Rectal smooth muscle tissue (tissue), 1 donor: Measurements from ENCODE around the gene PTGR1.
A peak's percentile ranks its signal among the peaks of the same experiment; 100 is the strongest.

Experiments
- H3K27ac ChIP-seq: one replicate; pipeline ENCODE4 v1.7.0; 2013; ENCODE audit warnings: low read depth, low read length, inconsistent platforms
- H3K27me3 ChIP-seq: one replicate; pipeline ENCODE4 v1.7.0; 2013; ENCODE audit warnings: low read length; ENCODE audit not compliant: control insufficient read depth, insufficient read depth
- H3K36me3 ChIP-seq: one replicate; pipeline ENCODE4 v1.7.0; 2013; ENCODE audit warnings: low read length; ENCODE audit not compliant: control insufficient read depth, insufficient read depth
- H3K4me1 ChIP-seq: one replicate; pipeline ENCODE4 v1.7.0; 2013; ENCODE audit warnings: low read length; ENCODE audit not compliant: control insufficient read depth, insufficient read depth
- H3K4me3 ChIP-seq: one replicate; pipeline ENCODE4 v1.7.0; 2013; ENCODE audit warnings: low read length
- H3K9ac ChIP-seq: one replicate; pipeline ENCODE4 v1.7.0; 2013; ENCODE audit warnings: low read length

The PTGR1 gene

DNA sequence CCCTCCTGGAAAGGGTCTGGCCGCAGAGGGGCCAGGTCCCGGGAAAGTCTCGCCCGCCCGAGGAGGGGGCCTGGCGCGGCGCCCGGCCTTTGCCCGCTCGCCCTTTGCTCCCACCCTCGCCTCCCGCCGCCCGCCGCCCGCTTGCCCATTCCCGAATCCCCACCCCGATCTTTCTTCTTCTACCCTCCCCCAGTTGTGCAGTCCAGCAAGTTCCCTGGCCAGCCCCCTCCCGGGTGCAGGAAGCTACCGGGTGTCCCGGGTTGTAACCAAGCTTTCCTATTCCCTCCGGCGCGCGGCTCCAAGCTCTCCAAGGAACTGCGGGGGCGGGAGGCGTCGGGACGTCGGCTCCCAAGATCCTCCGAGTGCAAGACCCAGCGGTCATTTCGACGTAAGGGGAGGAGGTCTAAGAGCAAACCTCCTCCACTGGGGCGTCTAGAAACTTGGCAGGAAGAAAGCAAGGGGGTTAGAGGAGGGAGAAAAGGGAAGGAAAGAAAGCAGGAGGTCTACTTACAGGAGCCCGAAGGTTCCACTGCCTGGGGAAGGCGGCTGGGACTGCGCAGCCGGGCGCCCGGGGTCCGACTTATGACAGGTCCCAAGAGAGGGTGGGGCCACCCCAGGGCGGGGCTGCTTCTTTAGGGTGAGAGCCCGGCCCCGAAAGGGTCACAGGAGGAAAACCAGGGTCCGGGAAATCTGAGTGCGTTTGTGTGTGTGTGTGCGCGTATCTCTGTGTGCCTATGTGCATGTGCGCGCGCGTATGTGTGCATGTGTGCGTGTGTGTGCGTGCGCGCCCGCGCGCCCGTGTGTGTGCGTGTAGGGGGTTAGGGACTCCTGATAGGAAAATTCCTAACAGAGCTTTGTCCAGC lies at the start of gene PTGR1:
Gene PTGR1, minus strand, starts transcription at position 556 of the 863 bp plus-strand sequence. CDS start 2,225 bp downstream, outside the sequence.
- peaks cover 3% of the 10 kb centered on the region for H3K36me3 ChIP-seq
- H3K4me3 ChIP-seq: peak within 1 kb of the TSS; percentile 83
- no peaks in the 10 kb centered on the region for H3K27me3 ChIP-seq
- peak within 1 kb of the TSS; percentile 17 for H3K9ac ChIP-seq
- peak within 1 kb of the TSS; percentile 77 for H3K27ac ChIP-seq
- no peaks in the 10 kb centered on the region for H3K4me1 ChIP-seq

DNA sequence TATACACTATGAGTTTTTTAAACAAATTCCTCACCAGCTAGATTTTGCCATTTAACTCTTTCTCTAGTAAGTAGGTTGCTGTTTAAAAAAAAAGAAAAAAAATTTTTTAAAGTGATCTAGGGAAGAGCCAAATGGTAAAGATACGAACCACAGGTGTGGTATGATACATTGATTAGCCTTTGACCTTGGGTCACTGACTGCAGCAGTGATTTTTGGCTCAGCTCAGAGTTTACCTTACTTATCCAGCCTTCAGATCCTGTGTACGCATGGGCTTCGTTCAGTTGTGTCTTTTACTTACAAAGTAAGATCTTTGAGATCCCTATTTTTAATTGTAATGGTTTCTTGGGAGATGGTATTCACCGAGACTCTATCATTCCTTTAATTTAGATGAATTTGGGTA lies 49.6 kb upstream of the PTGR1 start:
- peaks cover 5% of the 10 kb centered on the region for H3K36me3 ChIP-seq
- no peak overlapping the region for H3K27ac ChIP-seq
- H3K4me3 ChIP-seq: no peak overlapping the region
- H3K4me1 ChIP-seq: no peaks in the 10 kb centered on the region
- no peak overlapping the region for H3K9ac ChIP-seq
- no peaks in the 10 kb centered on the region for H3K27me3 ChIP-seq

DNA sequence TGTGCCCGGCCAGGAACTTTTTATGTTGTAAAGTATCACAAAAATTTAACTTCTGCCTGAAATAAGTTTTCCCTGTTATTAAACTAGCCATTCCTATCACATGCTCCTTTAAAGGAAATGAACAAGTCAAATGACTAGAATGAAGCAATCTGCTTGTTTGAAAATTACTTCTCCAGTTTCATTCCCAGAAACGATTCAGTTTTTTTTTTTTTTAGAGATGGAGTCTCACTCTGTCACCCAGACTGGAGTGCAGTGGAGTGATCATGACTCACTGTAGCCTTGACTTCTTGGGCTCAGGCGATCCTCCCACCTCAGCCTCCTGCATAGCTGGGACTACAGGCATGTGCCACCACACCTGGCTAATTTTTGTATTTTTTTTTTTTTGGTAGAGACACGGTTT lies 48.6 kb upstream of the PTGR1 start:
- H3K4me3 ChIP-seq: no peak overlapping the region
- H3K4me1 ChIP-seq: no peaks in the 10 kb centered on the region
- peaks cover 5% of the 10 kb centered on the region for H3K36me3 ChIP-seq
- H3K27ac ChIP-seq: no peak overlapping the region
- H3K9ac ChIP-seq: no peak overlapping the region
- H3K27me3 ChIP-seq: no peaks in the 10 kb centered on the region

DNA sequence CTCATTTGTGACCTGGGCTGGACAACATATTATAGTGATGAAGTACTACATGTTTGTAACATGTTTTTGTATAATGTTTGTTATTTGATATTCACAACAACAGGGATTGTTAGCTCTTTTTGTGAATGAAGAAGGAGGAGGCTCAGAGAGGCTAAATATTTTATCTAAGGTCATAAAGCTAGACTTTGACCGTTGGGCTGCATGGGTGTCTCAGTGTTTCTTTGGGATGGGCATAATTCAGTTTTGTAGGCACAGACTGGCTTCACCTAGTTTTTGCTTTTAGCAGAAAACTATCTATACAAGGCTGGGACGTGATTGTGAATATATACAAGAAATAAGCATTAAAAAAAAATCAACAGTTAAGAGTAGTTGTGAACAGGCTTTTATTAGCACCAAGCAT lies 47.0 kb upstream of the PTGR1 start:
- Histone ChIP-seq H3K9ac (no peak overlapping the region), H3K27ac (no peak overlapping the region), H3K4me1 (no peaks in the 10 kb centered on the region), H3K4me3 (no peak overlapping the region), H3K36me3 (peaks cover 5% of the 10 kb centered on the region), H3K27me3 (no peaks in the 10 kb centered on the region)

DNA sequence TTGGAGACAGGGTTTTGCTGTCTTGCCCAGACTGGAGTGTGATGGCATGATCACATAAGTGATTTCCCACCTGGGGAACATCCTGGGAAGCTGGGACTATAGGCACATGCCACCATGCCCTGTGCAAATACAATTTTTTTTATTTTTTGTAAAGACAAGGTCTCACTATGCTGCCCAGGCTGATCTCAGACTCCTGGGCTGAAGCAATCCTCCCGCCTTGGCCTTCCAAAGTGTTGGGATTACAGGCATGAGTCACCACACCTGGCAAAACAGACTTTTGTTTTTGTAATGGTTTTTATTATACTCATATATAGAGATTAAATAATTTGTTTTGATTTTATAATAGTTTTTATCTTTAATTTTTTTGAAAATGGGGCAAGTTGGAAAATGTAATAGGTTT lies 46.4 kb upstream of the PTGR1 start:
- Histone ChIP-seq H3K27me3 (no peaks in the 10 kb centered on the region), H3K9ac (no peak overlapping the region), H3K4me3 (no peak overlapping the region), H3K36me3 (peaks cover 5% of the 10 kb centered on the region), H3K4me1 (no peaks in the 10 kb centered on the region), H3K27ac (no peak overlapping the region)

DNA sequence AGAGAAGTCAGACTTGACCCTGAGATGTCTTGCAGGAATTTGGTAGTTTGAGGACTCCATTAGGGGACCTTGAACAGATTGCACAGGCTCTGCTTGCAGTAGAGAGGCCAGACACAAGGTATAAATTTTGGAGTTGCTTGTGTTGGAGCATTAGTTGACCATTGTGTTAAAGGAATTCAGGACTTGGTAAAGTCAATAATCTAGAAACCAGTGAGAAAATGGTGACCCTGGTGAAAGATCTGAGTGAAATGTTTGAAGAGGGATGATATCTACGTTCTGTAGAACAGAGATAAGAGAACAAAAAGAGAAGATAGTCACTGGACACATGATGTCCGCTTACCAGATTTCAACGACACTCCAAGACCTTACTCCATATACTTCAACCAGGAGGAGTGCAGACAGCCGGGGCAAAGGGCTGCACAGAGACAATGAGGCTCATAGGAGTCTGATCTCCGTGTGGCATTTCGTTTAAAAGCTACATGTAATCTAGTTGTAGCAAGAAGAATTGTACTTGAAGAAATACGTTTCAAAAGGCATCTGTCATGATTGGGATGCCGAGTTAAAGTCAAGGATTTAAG lies 44.8 kb upstream of the PTGR1 start:
- H3K36me3 ChIP-seq: peaks cover 2% of the 10 kb centered on the region
- no peaks in the 10 kb centered on the region for H3K27me3 ChIP-seq
- H3K4me3 ChIP-seq: no peak overlapping the region
- H3K9ac ChIP-seq: no peak overlapping the region
- no peaks in the 10 kb centered on the region for H3K4me1 ChIP-seq
- no peak overlapping the region for H3K27ac ChIP-seq

DNA sequence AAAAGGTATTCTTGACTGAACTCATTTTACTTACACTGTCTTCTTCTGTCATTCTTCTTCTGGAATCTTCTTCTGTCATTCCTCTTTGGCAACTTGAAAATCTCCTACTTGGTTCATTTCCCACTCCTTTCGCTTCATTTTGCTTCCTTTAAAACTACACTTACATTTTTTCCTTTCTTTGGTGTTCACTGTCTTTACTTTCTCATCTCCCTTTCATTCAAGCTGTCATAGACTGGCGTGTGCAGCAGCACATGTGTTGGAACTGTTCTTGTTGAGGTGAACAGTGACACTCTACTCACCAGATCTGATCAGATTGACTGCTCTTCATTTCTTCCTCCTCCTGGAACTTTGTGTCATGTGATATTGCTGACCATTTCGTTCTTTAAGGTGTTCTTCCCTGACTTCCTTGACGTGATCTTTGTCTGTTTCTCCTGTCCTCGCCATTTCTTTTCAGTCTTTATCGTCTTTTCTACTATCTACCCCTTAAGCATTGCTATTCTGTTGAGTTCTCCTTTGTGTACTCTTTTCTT lies 38.0 kb upstream of the PTGR1 start:
- no peak overlapping the region for H3K4me3 ChIP-seq
- H3K36me3 ChIP-seq: no peaks in the 10 kb centered on the region
- H3K27me3 ChIP-seq: no peaks in the 10 kb centered on the region
- H3K27ac ChIP-seq: no peak overlapping the region
- H3K9ac ChIP-seq: no peak overlapping the region
- no peaks in the 10 kb centered on the region for H3K4me1 ChIP-seq

DNA sequence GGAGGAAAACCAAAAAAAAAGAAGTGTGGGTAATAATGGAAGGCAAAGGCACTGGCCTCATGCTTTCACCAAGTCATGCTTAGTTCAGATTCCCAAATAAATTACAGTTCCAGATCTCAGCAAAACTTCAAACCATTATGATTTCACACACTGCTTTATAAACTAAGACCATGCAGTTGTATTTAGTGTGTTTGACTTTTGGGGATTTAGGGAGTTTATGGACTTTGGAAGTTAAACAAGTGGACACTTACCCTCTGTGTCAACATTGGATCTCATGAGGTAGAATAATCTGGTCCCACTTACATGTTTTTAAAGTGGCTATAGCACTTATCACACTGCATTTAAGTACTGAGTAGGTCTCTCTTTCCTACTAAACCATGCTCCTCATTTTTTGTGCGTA lies 35.4 kb upstream of the PTGR1 start:
- H3K36me3 ChIP-seq: no peaks in the 10 kb centered on the region
- H3K4me3 ChIP-seq: no peak overlapping the region
- H3K4me1 ChIP-seq: no peaks in the 10 kb centered on the region
- H3K27ac ChIP-seq: no peak overlapping the region
- no peak overlapping the region for H3K9ac ChIP-seq
- H3K27me3 ChIP-seq: no peaks in the 10 kb centered on the region

DNA sequence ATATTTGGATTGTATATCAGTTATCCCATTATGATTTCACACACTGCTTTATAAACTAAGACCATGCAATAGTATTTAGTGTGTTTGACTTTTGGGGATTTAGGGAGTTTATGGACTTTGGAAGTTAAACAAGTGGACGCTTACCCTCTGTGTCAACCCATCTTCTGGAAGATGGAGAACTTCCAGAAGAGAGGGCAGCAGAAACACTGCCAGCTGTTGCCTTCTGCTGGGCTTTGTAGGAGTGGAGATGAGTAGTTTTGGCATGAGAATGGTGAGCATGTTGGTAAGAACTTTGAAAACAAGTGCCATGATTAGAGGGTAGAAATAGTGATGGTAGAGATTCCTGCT lies 33.9 kb upstream of the PTGR1 start:
- Histone ChIP-seq H3K4me1 (no peaks in the 10 kb centered on the region), H3K9ac (no peak overlapping the region), H3K27ac (no peak overlapping the region), H3K27me3 (no peaks in the 10 kb centered on the region), H3K4me3 (no peak overlapping the region), H3K36me3 (no peaks in the 10 kb centered on the region)

DNA sequence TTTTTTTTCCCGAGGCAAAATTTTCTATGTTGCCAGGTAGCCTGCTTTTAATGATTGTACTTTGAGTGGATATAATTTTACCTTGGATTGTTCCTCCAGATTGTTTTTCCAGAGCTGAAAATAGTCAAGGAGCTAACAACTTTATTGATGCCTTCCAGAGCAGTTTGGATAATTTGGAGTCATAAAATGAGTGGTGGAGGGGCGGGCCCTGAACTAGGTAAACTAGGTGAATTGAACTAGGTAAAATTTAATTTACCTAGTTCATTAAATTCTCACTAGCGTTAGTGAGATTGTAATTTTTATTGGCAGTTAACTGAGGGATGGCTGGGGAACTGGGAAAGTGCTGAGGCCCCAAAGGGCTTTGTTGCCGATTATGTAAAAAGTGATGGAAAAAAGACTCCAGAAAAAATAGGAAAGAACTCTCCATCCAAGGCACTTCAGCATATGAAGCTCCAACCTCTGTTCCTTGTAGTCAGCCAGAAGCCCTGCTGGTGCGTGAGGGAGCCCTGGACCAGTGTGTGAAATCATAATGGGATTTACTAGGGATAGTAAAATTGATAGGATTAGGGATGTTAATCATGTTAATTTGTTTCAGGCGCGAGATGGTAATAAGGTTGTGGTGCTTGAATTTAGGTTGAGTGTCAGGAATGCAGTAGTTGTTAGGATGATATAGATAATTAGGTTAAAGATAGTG lies 33.4 kb upstream of the PTGR1 start:
- Histone ChIP-seq H3K4me1 (no peaks in the 10 kb centered on the region), H3K27ac (no peak overlapping the region), H3K4me3 (peak overlapping the region; percentile 81), H3K36me3 (no peaks in the 10 kb centered on the region), H3K9ac (no peak overlapping the region), H3K27me3 (no peaks in the 10 kb centered on the region)

DNA sequence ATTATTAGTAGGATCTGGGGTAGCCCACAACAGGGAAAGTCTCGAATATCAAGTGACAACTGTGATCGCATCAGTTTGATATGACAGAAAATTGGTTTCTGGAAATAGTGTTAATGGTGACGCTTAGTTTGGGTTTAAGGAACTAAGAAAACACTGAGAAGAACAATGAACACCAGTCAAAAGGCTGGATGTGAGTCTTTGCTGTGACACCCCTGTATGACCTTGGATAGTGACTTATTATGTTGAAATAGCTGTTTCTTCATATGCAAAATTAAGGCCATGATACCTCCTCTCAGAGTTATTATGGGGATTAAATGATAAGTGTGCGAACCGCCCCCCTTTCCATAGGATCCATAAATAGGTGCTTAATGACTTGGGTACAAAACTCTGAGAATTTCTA lies 32.6 kb upstream of the PTGR1 start:
- Histone ChIP-seq H3K4me1 (no peaks in the 10 kb centered on the region), H3K9ac (peak overlapping the region; percentile 82), H3K36me3 (no peaks in the 10 kb centered on the region), H3K27ac (no peak overlapping the region), H3K4me3 (peak overlapping the region; percentile 81), H3K27me3 (no peaks in the 10 kb centered on the region)

DNA sequence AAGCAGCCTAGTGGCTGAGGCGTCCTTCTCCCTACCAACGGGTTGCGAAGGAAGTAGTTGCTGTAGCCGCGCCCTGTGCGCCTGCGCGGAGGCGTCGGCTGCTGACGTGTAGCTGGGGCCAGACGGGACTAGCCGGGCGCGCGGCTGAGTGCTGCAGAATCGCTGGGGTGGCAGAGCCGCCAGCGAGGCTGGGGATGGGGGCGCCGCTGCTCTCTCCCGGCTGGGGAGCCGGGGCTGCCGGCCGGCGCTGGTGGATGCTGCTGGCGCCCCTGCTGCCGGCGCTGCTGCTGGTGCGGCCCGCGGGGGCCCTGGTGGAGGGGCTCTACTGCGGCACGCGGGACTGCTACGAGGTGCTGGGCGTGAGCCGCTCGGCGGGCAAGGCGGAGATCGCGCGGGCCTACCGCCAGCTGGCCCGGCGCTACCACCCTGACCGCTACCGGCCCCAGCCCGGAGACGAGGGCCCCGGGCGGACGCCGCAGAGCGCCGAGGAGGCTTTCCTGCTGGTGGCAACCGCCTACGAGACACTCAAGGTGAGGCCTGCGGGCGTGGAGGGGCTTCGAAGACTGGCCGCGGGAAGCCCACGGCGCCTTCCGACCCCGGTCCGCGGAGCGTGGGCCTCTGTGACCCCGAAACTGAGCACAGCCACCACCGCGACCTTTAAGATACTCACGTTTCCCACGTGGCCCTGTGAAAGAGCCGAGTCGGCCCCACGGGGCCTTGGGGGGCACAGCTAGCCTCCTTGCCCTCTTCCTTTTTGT lies 31.9 kb upstream of the PTGR1 start, which contains the start of gene DNAJC25:
Gene DNAJC25, plus strand, starts transcription at position 121 of the 758 bp plus-strand sequence. Its CDS starts 74 bp downstream, at position 195.
- Histone ChIP-seq H3K4me1 (no peaks in the 10 kb centered on the region), H3K9ac (peak within 1 kb of the TSS; percentile 82), H3K27ac (peak within 1 kb of the TSS; percentile 75), H3K27me3 (no peaks in the 10 kb centered on the region), H3K36me3 (no peaks in the 10 kb centered on the region), H3K4me3 (peak within 1 kb of the TSS; percentile 81)
